ENCODE measurements around the gene EDC4. TPM values are rescaled to one million over a fixed set of nuclear protein-coding genes. Genes with fewer than 3 reads are reported as not detected.

The EDC4 gene
- total and polyA plus RNA-seq, 2 of the 13 experiments (the other 11 are each of a cell fraction or from before 2014, with no cell fraction given), result 51.4 to 59.1 TPM

DNA sequence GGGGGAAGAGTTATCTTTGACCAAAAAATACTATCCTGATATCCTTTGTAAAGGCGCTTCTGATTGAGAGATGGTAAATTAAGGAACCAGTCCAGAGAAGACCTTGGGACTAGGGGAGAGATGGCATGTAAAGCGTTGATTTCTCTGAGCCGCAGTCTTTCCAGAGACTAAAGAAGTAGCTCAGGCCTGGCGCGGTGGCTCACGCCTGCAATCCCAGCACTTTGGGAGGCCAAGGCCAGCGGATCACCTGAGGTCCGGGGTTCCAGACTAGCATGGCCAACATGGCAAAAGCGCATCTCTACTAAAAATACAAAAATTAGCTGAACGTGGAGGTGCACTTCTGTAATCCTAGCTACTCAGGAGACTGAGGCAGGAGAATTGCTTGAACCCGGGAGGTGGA, 24.7 kb upstream of the EDC4 start (continued):
- TF ChIP-seq NRL (CRISPR knock-in tag; IDR thresholded peaks at IDR 0.05; ENCODE audit: borderline replicate concordance), result 0 out of 2 replicates have a peak, but pooled peaks have one; percentile 13
- TF ChIP-seq, protein P1, sequence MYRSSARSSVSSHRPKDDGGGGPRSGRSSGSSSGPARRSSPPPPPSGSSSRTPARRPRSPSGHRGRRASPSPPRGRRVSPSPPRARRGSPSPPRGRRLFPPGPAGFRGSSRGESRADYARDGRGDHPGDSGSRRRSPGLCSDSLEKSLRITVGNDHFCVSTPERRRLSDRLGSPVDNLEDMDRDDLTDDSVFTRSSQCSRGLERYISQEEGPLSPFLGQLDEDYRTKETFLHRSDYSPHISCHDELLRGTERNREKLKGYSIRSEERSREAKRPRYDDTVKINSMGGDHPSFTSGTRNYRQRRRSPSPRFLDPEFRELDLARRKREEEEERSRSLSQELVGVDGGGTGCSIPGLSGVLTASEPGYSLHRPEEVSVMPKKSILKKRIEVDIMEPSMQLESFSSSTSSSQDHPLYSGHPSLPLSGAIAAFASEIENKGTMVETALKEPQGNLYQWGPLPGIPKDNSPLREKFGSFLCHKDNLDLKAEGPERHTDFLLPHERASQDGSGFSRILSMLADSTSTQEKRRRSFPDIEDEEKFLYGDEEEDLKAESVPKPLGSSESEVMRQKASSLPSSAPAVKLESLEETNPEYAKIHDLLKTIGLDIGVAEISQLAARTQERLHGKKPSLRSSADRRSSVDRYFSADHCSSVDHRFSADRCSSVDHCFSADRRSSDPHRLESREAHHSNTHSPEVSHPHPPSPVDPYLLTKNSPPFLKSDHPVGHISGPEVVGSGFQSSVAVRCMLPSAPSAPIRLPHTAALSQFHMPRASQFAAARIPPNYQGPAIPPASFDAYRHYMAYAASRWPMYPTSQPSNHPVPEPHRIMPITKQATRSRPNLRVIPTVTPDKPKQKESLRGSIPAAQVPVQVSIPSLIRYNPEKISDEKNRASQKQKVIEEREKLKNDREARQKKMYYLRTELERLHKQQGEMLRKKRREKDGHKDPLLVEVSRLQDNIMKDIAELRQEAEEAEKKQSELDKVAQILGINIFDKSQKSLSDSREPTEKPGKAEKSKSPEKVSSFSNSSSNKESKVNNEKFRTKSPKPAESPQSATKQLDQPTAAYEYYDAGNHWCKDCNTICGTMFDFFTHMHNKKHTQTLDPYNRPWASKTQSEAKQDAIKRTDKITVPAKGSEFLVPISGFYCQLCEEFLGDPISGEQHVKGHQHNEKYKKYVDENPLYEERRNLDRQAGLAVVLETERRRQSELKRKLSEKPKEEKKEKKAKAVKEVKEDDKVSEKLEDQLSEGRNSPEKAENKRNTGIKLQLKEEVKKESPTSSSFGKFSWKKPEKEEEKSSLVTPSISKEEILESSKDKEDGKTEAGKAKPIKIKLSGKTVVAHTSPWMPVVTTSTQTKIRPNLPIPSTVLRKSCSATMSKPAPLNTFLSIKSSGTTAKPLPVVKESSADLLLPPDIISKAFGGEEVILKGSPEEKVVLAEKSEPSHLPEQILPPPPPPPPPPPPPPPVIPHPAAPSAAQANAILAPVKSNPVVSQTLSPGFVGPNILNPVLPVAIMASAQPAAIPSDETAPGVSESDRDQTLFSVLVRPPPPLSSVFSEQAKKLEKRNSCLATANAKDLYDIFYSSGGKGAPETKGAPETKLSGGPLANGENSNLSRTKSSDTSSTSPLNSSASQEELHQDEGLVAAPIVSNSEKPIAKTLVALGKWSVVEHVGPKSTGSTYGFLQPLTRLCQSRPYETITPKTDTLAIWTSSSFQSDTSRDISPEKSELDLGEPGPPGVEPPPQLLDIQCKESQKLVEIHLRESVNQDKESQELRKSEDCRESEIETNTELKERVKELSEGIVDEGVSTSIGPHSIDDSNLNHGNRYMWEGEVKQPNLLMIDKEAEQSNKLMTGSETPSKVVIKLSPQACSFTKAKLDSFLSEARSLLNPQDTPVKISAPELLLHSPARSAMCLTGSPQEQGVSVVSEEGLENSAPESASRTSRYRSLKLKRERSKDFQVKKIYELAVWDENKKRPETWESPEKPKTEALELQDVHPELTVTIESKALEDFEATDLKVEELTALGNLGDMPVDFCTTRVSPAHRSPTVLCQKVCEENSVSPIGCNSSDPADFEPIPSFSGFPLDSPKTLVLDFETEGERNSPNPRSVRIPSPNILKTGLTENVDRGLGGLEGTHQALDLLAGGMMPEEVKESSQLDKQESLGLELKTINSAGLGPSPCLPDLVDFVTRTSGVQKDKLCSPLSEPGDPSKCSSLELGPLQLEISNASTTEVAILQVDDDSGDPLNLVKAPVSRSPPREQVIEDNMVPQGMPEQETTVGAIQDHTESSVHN (CRISPR knock-in tag; IDR thresholded peaks at IDR 0.05), result 0 out of 2 replicates have a peak, but pooled peaks have one; percentile 54
- TF ChIP-seq SP2 (CRISPR knock-in tag; IDR thresholded peaks at IDR 0.05), result no peak
- TF ChIP-seq NR2F1 (CRISPR knock-in tag; IDR thresholded peaks at IDR 0.05), result 0 out of 4 replicates have a peak, but pooled peaks of 1 of the 2 experiments have one; percentile 10
- TF ChIP-seq ZNF333 (CRISPR knock-in tag; IDR thresholded peaks at IDR 0.05; ENCODE audit: borderline replicate concordance), result no peak
- TF ChIP-seq, protein P2, sequence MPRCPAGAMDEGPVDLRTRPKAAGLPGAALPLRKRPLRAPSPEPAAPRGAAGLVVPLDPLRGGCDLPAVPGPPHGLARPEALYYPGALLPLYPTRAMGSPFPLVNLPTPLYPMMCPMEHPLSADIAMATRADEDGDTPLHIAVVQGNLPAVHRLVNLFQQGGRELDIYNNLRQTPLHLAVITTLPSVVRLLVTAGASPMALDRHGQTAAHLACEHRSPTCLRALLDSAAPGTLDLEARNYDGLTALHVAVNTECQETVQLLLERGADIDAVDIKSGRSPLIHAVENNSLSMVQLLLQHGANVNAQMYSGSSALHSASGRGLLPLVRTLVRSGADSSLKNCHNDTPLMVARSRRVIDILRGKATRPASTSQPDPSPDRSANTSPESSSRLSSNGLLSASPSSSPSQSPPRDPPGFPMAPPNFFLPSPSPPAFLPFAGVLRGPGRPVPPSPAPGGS (CRISPR knock-in tag; IDR thresholded peaks at IDR 0.05), result no peak
- 0 out of 2 replicates have a peak, but pooled peaks have one; percentile 10 for TF ChIP-seq MEIS1 (CRISPR knock-in tag; IDR thresholded peaks at IDR 0.05; ENCODE audit: borderline replicate concordance)
- TF ChIP-seq, protein P3, sequence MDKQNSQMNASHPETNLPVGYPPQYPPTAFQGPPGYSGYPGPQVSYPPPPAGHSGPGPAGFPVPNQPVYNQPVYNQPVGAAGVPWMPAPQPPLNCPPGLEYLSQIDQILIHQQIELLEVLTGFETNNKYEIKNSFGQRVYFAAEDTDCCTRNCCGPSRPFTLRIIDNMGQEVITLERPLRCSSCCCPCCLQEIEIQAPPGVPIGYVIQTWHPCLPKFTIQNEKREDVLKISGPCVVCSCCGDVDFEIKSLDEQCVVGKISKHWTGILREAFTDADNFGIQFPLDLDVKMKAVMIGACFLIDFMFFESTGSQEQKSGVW (CRISPR knock-in tag; IDR thresholded peaks at IDR 0.05; ENCODE audit: borderline replicate concordance), result no peak
- TF ChIP-seq, protein P4, sequence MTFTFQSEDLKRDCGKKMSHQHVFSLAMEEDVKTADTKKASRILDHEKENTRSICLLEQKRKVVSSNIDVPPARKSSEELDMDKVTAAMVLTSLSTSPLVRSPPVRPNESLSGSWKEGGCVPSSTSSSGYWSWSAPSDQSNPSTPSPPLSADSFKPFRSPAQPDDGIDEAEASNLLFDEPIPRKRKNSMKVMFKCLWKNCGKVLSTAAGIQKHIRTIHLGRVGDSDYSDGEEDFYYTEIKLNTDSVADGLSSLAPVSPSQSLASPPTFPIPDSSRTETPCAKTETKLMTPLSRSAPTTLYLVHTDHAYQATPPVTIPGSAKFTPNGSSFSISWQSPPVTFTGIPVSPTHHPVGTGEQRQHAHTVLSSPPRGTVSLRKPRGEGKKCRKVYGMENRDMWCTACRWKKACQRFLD (CRISPR knock-in tag; IDR thresholded peaks at IDR 0.05; ENCODE audit: borderline replicate concordance), result no peak
- no peak for TF ChIP-seq SCMH1 (CRISPR knock-in tag; IDR thresholded peaks at IDR 0.05; ENCODE audit: borderline replicate concordance)
- TF ChIP-seq MYPOP (CRISPR knock-in tag; IDR thresholded peaks at IDR 0.05), result no peak
